Stimulated activated CD4-positive, alpha-beta T cell treated with anti-CD3 and anti-CD28 coated beads, Interleukin-12 subunit alpha, Interleukin-12 subunit beta, amount 100 ng/mL, for 4 hours (primary cell): ENCODE data around the gene THRA.
A peak's percentile ranks its signal among the peaks of the same experiment; 100 is the strongest.

Experiments used
- DNase-seq: peaks from one replicate; pipeline ENCODE4 v3.0.0-alpha.2; 2020

The THRA gene

DNA sequence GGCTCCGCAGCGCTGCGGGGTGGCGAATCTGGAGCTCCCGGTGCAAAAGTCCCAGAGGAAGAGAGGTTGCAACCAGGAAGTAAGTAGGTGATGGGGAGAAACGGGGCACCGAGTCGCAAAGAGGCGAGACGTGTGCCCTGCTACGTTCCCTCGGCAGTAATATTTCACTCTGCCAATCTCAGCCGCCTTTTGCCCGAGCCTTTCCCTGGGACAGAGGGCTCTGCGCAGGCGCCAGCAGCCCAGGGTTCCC lies 37.6 kb downstream of the THRA start, which contains the start of gene NR1D1:
NR1D1 (minus strand) TSS at position 171 of the 250 bp plus-strand sequence. CDS start 495 bp downstream, outside the sequence.
- DNase-seq: no peak

DNA sequence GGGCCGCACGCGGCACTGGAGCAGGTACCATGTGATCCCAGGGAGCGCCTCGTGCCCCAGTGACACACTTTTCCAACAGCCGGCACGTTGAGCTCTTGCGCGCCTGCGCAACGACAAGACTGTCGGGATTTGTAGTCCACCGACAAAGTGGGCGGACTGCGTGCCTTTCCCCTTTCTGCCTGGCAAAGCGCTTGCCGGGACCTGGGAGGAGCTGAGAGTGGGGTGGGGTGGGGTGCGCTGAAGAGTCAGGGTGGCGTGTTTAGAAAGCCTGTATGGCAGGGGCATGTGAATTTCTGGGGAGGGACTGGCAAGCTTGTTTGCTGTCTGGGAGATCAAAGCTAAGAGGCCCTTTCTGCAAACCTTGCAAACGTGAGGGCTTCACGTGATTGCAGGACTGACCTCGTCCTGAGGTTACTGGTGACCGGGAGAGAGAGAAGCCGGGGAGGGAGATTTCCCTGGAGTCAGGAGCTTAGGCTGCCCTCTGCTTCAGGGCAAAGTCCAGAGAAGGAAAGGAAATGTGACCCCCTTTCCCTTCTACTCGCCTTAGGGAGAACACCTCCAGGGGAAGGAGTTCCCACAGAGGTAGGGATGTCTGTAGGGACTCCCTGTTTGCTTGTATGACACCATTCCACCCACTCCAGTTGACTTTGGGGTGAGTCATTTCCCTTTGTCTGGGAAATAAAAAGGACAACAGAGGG lies 38.1 kb downstream of the THRA start:
- DNase-seq: peak; percentile 81

DNA sequence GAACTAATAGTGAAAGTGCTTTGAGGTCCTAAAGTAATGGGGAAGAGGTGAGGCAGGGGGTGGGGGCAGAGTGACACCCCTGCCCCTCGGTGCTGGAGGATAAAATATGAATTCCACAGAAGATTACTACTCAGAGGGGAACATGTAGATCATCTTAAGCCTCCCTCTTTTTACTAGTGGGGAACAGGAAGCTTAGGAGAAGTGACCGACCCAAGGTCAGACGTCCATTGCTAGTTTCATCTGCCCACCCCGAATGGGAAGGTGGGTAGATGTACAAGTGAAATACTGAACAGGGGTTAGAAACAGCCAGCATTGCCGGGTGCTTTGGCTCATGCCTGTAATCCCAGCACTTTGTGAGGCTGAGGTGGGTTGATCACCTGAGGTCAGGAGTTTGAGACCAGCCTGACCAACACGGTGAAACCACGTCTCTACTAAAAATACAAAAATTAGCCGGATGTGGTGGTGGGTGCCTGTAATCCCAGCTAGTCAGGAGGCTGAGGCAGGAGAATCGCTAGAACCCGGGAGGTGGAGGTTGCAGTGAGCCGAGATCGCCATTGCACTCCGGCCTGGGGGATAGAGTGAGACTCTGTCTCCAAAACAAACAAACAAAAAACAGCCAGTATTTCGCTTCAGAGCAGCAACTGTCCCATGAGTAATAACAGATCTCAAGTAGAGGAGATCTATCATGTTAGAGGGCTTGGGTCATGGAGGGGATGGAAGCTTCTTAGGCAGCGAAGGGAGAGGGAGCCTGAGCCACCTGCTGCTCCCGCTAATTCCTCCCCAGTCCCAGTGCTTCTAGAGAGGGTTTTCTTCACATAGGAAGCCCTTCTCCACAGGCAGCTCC lies 38.8 kb downstream of the THRA start:
- no peak for DNase-seq

DNA sequence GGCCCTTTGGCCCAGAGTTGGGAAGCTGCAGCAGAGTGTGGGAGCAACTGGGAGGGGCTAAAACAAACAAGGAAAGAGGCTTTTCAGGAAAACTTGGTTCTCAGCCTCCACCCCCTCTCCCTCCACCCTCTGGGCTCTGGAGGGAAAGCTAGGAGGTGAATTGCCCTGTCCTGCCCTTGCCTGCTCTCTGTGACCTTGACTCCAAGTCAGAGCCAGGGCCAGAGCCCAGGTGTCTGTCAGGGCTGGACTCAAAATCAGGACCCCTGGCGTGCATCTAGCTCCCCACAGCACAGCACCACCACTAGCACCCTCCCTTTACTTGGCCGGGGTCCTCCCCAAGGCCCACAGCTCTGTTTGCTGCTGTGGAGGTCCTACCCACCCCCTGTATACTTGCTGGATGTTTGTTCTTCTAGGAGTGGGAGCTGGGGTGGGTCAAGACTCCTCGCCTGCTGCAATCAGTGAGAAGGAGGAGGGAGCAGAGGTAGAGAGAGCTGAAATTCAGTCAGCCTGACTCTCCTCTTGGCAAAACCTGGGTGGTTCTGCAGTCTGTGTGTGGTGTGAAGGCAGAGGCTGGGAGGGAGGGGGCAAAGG lies 40.4 kb downstream of the THRA start:
- no peak for DNase-seq

DNA sequence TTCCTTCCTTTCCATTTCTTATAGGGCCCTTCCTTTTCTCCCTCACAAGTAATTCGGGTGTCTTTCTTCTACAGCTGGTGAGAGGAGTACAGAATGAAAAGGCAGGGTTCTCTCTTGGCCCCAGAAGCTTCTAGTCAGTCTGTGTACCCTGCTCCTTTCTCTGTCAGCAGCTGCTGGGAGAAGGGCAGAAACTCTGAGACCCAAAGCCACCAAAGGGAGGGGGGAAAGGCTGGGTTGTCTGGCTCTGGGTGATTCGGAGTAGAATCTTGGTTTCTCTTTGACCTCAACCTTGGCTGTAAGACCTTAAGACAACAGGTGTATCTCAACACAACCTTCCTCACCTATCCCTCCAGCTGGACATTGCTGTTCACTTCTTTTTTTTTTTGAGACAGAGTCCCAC lies 40.9 kb downstream of the THRA start:
- DNase-seq: no peak

DNA sequence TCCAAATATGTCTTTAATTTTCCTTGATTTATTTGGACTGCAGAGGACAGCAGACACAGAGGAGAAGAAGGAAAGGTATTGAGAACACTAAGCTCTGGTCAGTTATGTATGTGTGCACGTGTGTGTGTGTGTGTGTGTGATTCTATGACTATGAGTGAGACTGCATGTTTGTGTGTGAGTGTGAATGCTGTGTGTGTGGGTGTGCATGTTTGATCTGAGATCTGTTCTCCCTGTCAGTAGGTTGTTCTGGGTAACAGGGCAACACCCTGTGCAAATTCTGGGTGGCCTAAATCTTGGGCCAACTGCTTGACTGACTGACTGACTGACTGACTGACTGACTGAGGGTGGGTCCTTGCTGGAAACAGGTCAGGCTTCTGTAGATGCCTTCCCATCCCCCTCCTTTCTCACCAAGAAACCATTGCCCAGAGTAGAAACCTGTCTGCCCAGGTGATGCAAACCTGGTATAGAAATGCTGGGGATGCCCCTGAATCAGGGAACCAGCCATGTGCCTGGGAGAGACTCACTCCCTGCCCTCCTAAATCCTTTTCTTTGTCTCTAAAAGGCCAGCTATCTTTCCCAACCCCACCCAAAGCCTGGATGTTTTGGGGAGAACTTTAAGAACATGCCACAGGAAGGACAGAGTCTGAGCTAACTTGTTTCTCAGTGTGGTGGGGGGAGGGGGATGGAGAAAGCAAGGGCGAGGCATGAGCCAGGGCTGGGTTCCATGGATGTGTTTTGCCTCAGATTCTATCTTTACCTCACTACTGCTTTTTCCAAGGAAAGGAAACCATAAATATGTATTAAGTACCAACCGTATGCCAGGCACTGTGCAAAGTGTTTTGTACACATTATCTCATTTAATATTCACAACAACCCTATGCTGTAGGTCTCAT lies 42.1 kb downstream of the THRA start:
- no peak for DNase-seq

DNA sequence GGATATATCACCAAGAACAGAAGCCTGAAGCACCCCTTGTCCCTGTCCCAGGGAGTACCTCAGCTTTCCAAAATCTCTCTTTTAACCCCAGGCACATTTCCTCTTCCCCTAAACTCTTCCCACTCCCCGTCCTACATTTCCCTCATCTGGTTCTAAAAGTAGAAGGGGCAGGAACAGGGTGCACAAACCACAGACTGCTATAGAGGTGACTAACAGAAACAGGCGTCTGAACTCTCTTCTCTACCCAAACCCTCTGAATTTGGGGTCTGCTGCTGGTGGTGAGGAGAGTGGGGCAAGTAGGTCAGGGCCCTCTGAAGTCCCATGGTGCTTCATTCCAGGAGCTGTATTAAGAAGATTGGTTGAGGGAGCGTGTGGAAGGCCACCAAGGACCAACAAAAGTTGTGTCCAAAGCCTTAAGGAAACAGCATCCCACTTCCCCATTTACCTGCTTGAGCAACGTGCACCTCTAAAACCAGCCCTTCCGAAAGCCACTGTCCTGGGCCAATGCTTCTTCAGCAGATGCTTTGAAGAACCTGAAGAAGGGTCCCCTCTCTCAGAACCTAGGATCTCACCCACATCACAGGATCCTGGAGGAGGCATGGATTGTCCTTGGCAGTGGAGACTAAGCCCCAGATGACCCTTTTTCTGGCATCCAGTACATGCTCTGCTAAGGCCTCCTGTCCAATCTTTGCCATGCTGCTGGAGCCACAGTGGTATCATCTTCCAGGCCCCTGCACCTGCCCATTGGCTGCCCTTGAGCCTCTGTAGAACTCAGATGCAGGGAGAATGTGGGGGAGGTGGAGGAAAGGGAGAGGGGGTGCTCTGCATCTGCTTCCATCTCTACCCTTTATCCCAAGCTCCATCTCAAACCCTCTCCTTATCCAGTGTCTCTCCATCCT lies 43.3 kb downstream of the THRA start:
- DNase-seq: no peak

DNA sequence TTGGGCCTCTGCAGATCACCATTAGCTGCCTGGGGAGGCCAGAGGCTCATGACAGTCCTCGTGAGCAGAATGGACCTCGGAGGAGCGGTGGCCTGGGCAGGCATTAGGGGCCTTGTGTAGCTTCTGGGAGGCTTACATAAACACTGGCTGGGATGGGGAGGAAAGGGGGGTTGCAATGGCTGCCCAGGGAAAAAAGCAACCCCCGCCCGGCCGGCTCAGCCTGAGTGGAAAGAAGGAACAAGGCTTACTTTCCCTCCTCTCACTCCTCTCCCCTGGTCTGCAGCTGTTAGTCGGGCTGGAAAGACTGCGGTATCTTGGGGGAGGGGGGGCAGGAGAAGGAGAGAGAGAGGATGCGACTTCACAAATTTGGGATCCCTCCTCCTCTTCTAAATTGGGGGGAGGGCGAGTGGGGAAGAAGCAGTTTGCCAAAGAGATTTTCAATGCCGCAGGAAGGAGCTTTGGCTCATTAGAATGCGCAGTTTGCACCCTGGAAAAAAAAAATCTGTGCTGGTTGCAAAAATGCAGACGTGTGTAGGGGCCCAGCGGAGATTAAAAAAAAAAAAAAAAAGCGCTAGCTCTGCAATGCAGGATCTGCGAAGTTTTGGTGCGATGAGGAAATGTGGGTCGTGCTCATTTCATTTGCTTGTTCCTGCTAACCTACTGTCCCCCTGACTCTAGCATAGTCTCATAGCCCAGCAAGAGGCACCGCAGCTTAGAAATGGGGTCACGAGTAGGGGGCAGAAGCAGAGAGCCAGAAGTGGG lies 44.2 kb downstream of the THRA start:
- DNase-seq: no peak

DNA sequence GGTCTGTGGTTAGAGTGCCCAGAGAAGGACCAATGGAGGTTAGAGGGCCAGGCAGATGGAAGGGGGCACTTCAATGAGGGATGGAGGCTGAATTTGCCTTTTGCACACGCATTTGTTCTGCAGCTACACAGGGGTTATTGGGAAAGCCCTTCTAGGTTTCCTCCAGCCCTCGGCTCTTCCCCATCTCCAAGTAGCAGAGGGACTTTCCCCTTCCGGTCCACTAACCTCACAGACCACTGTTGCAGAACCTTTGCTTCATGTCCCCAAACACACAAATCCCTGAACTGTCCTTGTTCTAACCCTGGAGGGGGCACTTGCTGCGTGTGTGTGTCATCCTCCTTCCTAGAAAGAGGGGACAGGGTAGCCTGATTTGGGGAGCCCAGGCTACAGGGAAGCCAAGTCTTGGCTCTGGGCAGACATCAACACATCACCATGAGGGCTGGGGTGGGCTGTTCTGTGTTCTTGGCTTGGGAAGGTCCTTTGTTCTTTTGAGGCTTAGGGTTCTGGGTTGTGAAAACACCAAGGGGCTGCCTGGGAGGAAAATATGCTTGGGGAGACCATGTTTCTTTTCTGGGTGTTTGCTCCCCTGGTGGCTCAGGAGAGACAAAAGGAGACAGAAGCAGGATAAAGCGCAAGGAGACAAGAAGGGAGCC lies 44.9 kb downstream of the THRA start:
- DNase-seq: no peak

DNA sequence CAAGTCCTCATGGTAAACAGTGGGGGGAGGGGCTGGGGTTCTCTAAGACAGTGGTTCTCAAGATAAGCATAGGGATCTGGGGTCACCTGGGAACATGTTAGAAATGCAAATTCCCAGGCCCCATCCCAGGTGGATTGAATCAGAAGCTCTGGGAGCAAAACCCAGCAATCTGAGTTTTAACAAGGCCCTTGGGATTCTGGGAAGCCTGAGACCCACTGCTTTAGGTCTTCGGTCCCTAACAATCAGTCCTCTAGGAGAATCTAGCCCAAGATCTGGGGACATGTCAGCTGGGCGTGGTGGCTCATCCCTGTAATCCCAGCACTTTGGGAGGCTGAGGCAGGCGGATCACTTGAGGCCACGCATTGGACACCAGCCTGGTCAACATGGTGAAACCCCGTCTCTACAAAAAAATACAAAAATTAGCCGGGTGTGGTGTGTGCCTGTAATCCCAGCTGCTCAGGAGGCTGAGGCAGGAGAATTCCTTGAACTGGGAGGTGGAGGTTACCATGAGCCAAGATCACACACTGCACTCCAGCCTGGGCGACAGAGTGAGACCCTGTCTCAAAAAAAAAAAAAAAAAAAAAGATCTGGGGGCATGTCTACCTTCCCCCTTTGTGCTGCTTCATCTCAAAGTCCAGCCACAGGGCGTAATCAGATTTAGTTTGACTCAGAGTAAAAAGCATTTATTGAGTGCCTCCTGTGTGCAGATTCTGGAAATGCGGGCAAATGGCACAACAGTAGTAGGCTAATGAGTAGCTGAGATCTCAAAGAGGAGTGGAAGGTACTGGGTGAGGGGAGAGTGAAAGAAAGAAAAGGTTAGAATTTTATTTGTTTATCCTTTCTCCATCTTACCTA lies 46.4 kb downstream of the THRA start:
- DNase-seq: no peak

DNA sequence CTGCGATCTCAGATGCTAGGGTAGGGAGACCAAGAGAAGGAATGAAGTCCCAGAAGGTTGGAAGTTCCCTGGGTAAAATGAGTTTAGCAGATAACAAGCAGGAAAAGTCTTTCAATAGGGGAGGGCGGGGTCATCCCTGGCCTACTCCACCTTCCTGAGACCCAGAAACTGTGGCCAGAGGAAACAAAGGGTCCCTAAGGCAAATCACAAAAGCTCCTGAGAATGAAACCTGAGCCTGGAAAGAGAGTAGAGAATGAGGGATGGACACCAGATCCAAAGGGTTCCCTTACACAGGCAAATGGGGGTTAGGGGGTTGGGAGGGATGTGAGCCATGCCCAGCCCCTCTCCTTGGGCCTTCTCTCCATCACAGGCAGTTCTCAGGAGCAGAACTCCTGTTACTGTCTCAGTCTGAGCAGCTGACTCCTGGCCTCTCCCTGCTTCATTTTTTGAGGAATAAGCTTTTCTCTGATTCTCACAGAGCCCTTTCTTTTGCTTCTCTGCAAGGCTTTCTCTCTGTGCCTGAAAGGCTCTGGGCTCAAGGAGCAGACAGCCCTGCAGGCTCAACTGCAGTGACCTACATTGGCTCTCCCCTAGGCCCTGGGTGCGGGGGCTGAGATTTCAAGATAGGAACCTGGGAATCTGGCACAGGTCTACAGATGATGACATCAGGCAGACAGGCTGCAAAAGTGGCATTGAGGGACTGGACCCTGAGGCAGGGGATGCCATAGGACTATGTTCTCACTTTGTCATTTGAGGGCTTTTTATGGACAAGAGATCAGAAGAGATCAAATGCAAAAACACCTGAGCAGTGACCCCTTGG lies 47.5 kb downstream of the THRA start:
- no peak for DNase-seq

DNA sequence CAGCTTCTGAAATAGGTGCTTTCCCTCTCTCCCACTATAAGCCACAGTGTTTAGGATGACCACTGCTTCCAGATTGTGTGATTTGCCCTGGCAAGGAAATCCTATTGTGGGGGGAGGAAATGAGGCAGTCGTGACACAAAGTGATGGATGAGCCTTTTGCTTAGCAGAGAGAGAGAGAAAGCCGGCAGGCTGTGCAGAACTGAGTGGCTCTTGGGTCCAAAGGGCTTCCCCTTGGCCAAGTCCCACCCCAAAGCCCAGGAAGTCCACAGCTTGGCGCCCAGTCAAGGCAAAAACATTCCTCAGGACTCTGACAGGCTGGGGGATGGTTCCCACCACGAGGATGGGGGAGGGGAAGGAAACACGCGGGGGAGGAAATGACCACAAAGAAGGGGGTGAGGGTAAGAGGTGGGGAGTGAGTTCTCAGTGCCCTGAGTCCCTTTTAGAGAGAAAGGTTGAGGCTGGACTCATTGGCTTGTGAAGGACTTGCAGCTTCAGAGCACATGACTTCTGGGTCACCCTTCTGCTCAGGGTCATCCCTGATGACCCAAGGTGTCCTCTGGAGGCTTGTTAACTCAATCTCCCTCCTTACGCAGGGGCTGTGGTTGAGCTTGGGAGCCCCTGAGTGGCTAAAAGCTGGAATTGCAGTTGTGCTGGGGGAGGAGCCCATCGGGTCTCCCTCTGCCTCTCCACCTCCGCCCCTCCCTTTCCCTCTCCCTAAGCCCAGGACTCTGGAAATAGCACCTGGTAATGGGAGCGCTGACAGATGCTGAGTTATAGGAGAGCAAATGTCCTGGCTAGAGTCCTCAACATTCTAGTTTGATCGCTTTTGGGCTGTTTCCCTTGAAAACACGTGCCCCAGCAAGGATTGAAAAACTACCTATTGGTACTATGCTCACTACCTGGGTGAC lies 48.7 kb downstream of the THRA start:
- DNase-seq: peak; percentile 52

DNA sequence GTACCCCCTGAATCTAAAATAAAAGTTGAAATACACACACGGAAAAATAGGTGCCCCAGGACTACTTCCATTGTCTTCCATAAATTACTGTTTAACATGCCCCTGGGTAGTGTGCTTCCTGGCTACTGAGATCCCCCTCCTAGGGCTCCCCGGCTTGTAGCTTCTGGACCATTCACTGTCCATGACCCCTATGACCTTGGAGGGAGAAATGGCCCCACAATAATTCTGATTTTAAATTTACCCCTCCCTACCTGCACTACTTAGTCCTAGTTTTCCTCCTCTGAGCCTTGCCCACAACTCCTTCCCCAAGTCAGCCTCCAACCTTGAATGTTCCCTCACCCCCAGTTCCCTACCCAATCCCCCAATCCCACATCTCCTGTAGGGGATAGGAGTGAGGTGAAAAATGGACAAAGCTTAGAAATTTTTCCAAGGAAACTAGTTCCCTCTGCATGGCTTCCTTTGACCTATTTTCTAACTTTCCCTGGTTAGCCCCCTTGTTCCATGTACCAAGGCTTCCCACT lies 49.5 kb downstream of the THRA start:
- no peak for DNase-seq

DNA sequence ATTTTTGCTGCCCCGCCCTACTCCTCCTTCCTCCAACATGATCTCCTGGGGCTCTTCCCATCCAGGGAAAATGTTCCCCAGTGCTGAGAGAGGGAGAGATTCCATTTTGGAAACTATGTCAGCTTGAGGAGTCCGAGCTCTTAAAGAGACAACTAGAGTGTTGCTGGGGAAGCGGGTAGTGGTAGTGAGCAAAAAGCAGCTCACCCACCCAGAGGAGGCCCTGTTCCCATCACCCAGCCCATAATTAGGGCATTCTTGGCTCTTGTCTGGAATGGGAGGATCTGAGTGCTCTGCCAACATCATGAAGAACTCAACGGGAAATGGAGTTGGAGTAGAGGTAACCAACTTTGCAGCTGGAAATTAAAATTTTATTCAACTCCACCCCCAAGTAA lies 49.9 kb downstream of the THRA start:
- no peak for DNase-seq

DNA sequence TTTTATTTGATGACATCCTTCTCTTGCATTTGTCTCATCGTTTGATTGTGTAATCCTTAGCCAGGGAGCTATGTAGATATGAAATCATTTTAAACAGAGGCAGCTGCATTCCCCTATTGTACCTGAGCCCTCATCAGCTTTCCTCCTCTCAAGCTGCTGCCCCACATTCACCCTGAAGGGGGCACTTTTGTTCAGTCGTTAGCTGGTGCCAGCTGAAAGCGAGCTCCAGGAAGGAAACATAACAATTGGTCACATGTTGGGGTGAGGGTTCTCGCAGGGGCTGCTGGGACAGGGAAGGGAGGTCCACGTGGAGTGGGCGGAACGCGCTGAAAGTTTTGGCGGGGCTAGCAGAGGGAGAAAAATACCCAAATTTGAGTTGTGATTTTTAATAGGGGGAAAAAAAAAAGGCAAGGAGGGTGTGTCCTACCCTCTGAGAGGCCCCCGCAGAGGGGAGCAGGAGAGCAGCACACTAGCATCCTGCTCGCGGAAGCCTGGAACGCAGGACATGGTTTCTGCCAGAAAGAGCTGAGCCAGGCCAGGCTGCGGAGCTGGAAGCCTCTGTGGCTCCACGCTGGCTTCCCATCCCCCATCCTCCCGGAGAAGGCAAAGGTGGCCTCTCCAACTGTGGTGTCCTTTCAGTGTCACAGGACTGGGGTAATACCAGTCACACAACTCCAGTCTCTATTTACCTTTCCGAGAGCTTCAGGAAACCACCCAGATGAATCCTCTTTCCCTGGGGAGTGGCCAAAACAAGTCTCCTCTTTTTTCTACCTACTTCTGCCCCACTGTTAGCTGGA lies 50.5 kb downstream of the THRA start:
- peak; percentile 89 for DNase-seq

DNA sequence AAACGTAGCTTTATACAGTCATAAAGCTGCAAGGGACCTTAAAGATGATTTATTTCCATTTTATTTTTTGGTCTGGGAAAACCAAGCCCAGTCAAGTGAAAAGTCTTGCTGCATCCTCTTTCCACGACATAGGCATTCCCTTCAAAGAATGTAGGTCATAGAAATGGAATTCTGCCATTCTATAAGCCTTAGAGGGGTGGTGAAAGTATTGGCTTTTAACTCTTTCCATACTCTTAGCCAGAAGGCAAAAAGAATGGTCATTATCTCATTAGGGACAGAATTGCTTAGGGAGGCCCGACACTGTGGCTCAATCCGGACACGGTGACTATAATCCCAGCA lies 51.1 kb downstream of the THRA start:
- DNase-seq: no peak

DNA sequence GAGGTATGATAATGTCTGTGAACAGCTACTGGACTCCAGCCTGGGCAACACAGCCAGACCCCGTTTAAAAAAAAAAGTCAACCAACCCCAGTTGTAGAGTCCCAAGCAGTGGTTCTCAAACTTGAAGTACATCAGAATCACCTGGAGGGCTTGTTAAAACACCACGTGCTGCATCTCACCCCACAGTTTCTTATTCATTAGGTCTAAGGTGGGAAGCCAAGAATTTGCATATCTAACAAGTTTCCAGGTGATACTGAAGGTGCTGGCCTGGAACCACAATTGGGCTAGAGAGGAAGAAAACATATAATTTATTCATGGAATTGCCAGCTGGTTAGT lies 52.3 kb downstream of the THRA start:
- no peak for DNase-seq
